Measurements from ENCODE around the gene SIX5.
"Not testable (repeated sequence)": the region's sequence is repeated elsewhere in the genome, so short reads cannot be mapped to it uniquely, and the experiment has no call there.

Gene SIX5

GRCh38 chr19:45754323-45754722 lies 14.7 kb downstream of the SIX5 start:
- DNase-seq (ENCODE audit: low read depth), result no peak

- no peak for DNase-seq (ENCODE audit: low read depth)
Observed at GRCh38 chr19:45753548-45753947, 15.5 kb downstream of the SIX5 start.

- no peak for DNase-seq (ENCODE audit: low read depth)
Observed at GRCh38 chr19:45752639-45753038, 16.4 kb downstream of the SIX5 start.

- not testable (repeated sequence) for DNase-seq (ENCODE audit: low read depth)
Observed at GRCh38 chr19:45751483-45751882, 17.6 kb downstream of the SIX5 start.

- DNase-seq (ENCODE audit: low read depth), result no peak
Observed at GRCh38 chr19:45747513-45747912, 21.5 kb downstream of the SIX5 start.

GRCh38 chr19:45746866-45747265 lies 22.2 kb downstream of the SIX5 start:
- DNase-seq (ENCODE audit: low read depth), result no peak

- no peak for DNase-seq (ENCODE audit: low read depth)
Observed at GRCh38 chr19:45745606-45746005, 23.4 kb downstream of the SIX5 start.

- no peak for DNase-seq (ENCODE audit: low read depth)
Observed at GRCh38 chr19:45742969-45743368, 26.1 kb downstream of the SIX5 start.

GRCh38 chr19:45739498-45740439 lies 29.3 kb downstream of the SIX5 start:
- no peak for DNase-seq (ENCODE audit: low read depth)

- no peak for DNase-seq (ENCODE audit: low read depth)
Observed at GRCh38 chr19:45733160-45733810, 35.8 kb downstream of the SIX5 start, which contains the start of gene MEIOSIN. Gene MEIOSIN, plus strand, starts transcription at chr19:45733439. Its CDS starts 1,938 bp downstream, at chr19:45735377.

GRCh38 chr19:45730368-45731288 lies 38.4 kb downstream of the SIX5 start, which contains the start of gene FBXO46:
Gene FBXO46, minus strand, starts transcription at chr19:45730896. Its CDS starts 17,401 bp downstream, at chr19:45713495.
- DNase-seq (ENCODE audit: low read depth), result peak; percentile 99

GRCh38 chr19:45729800-45730290 lies 39.2 kb downstream of the SIX5 start:
- no peak for DNase-seq (ENCODE audit: low read depth)

GRCh38 chr19:45728683-45729082 lies 40.4 kb downstream of the SIX5 start:
- not testable (repeated sequence) for DNase-seq (ENCODE audit: low read depth)

- DNase-seq (ENCODE audit: low read depth), result not testable (repeated sequence)
Observed at GRCh38 chr19:45720065-45720464, 49.0 kb downstream of the SIX5 start.

- no peak for DNase-seq (ENCODE audit: low read depth)
Observed at GRCh38 chr19:45717983-45718650, 50.9 kb downstream of the SIX5 start.

GRCh38 chr19:45717131-45717982 lies 51.7 kb downstream of the SIX5 start:
- DNase-seq (ENCODE audit: low read depth), result peak; percentile 99

- no peak for DNase-seq (ENCODE audit: low read depth)
Observed at GRCh38 chr19:45716359-45717130, 52.5 kb downstream of the SIX5 start.

GRCh38 chr19:45715139-45715538 lies 53.9 kb downstream of the SIX5 start:
- no peak for DNase-seq (ENCODE audit: low read depth)
